Measurements from ENCODE around the gene ANK3. TPM values are rescaled to one million over a fixed set of nuclear protein-coding genes. Genes with fewer than 3 reads are reported as not detected.

Gene ANK3
- total and polyA plus RNA-seq, 2 donors (not counting 3 experiments of a cell fraction or from before 2014, with no cell fraction given) = 0.88 to 8.5 TPM

- dilution Hi-C loops (cut with MboI; ENCODE audit: extremely low pct_ligation_motif_present, low sequenced_read_pairs) = no loop called here
- POLR2A ChIA-PET = no interaction called here
- peaks cover 3% of the 10 kb centered on the region for H3K4me1 ChIP-seq (ENCODE audit: control insufficient read depth, extremely low read depth, insufficient read depth, low read length)
These were observed 6.0 kb upstream of the ANK3 start for GRCh38 chr10:60395711-60396110.

GRCh38 chr10:60394446-60394845, 4.8 kb upstream of the ANK3 start:
- Histone ChIP-seq H3K9ac (replicated peaks; ENCODE audit: extremely low read depth, insufficient read depth, low read length) (no peak overlapping the region), H3K36me3 (ENCODE audit: control insufficient read depth in 2 of 2, extremely low read depth in 1 of 2, insufficient read depth in 2 of 2, low read length in 2 of 2) (no peaks in the 10 kb centered on the region), H4K20me1 (replicated peaks; ENCODE audit: control insufficient read depth, extremely low read depth, insufficient read depth, low read length) (no peaks in the 10 kb centered on the region), H3K4me1 (ENCODE audit: control insufficient read depth, extremely low read depth, insufficient read depth, low read length) (peaks cover 8% of the 10 kb centered on the region), H3K27me3 (ENCODE audit: control insufficient read depth in 2 of 2, insufficient read depth in 2 of 2, low read length in 2 of 2) (no peaks in the 10 kb centered on the region), H3K9me3 (replicated peaks; ENCODE audit: control insufficient read depth, insufficient read depth, low read length) (no peaks in the 10 kb centered on the region), H3K79me2 (ENCODE audit: control insufficient read depth, insufficient read depth, low read length) (no peaks in the 10 kb centered on the region), H3K9me1 (replicated peaks; ENCODE audit: control insufficient read depth, extremely low read depth, insufficient read depth, low read length) (no peaks in the 10 kb centered on the region), H3K4me2 (ENCODE audit: insufficient read depth, low read length) (no peak overlapping the region), H3K4me3 (replicated peaks in 1 of 3; ENCODE audit: insufficient read depth in 1 of 3, low read depth in 1 of 3, low read length in 3 of 3) (no peak overlapping the region), H2AFZ (ENCODE audit: low read depth, low read length) (no peak overlapping the region), H3K27ac (ENCODE audit: insufficient read depth, low read depth, low read length) (no peak overlapping the region)
- ChIA-PET CTCF (interaction anchor here (1.1 kb wide), 1 partner anchor 169 kb away, joined by 4 read pairs; no protein-coding TSS in a partner anchor), POLR2A (no interaction called here)
- no TSS peak for BruUV-seq (replicated peaks)
- intact Hi-C loops (cut with micrococcal nuclease) = no loop called here
- FAIRE-seq (no peak), DNase-seq (ENCODE audit: low read depth, low spot score) (no peak)
- TF ChIP-seq MYC (IDR thresholded peaks at IDR 0.05; ENCODE audit: low read depth, low read length) = no peak
- no peak for TF ChIP-seq MAX (IDR thresholded peaks at IDR 0.05; ENCODE audit: insufficient read depth, insufficient read length)
- TF ChIP-seq CTCF (IDR thresholded peaks at IDR 0.05; ENCODE audit: extremely low read depth in 1 of 2, insufficient read depth in 1 of 2, low read depth in 1 of 2, low read length in 2 of 2) = no peak
- TF ChIP-seq JUN (IDR thresholded peaks at IDR 0.05; ENCODE audit: borderline replicate concordance, insufficient read depth, insufficient read length, low read depth) = no peak
- no peak for TF ChIP-seq EZH2 (IDR thresholded peaks at IDR 0.05; ENCODE audit: borderline replicate concordance, low read depth, low read length, severe bottlenecking)
- TF ChIP-seq FOS (IDR thresholded peaks at IDR 0.05; ENCODE audit: borderline replicate concordance, insufficient read depth, low read length) = no peak
- no peak for TF ChIP-seq POLR2AphosphoS5 (IDR thresholded peaks at IDR 0.05; ENCODE audit: insufficient read depth, low read depth, low read length)
- no peak for TF ChIP-seq POLR2A (IDR thresholded peaks at IDR 0.05; ENCODE audit: low read depth, low read length)
- no peak for TF ChIP-seq GATA2 (IDR thresholded peaks at IDR 0.05; ENCODE audit: insufficient read depth, insufficient read length, low read depth, low read length)
- dilution Hi-C loops (cut with MboI; ENCODE audit: extremely low pct_ligation_motif_present, low sequenced_read_pairs) = no loop called here

More at GRCh38 chr10:60395711-60396110, 6.0 kb upstream of the ANK3 start:
- DNase-seq (ENCODE audit: low read depth, low spot score) (no peak), FAIRE-seq (no peak)
- H3K9ac ChIP-seq (replicated peaks; ENCODE audit: extremely low read depth, insufficient read depth, low read length) = no peak overlapping the region
- no peak overlapping the region for H2AFZ ChIP-seq (ENCODE audit: low read depth, low read length)
- H3K27ac ChIP-seq (ENCODE audit: insufficient read depth, low read depth, low read length) = no peak overlapping the region
- no peaks in the 10 kb centered on the region for H3K27me3 ChIP-seq (ENCODE audit: control insufficient read depth in 2 of 2, insufficient read depth in 2 of 2, low read length in 2 of 2)
- no peaks in the 10 kb centered on the region for H3K9me3 ChIP-seq (replicated peaks; ENCODE audit: control insufficient read depth, insufficient read depth, low read length)
- H3K4me3 ChIP-seq (replicated peaks in 1 of 3; ENCODE audit: insufficient read depth in 1 of 3, low read depth in 1 of 3, low read length in 3 of 3) = no peak overlapping the region
- TF ChIP-seq POLR2A (IDR thresholded peaks at IDR 0.05; ENCODE audit: low read depth, low read length) (no peak), CTCF (IDR thresholded peaks at IDR 0.05; ENCODE audit: extremely low read depth in 1 of 2, insufficient read depth in 1 of 2, low read depth in 1 of 2, low read length in 2 of 2) (no peak)
- no peak overlapping the region for H3K4me2 ChIP-seq (ENCODE audit: insufficient read depth, low read length)
- no peaks in the 10 kb centered on the region for H3K36me3 ChIP-seq (ENCODE audit: control insufficient read depth in 2 of 2, extremely low read depth in 1 of 2, insufficient read depth in 2 of 2, low read length in 2 of 2)
- H3K9me1 ChIP-seq (replicated peaks; ENCODE audit: control insufficient read depth, extremely low read depth, insufficient read depth, low read length) = no peaks in the 10 kb centered on the region
- H4K20me1 ChIP-seq (replicated peaks; ENCODE audit: control insufficient read depth, extremely low read depth, insufficient read depth, low read length) = no peaks in the 10 kb centered on the region
- H3K79me2 ChIP-seq (ENCODE audit: control insufficient read depth, insufficient read depth, low read length) = no peaks in the 10 kb centered on the region
- intact Hi-C loops (cut with micrococcal nuclease) = no loop called here
- CTCF ChIA-PET = no interaction called here
- BruUV-seq (replicated peaks) = no TSS peak
